SK-N-MC (cell line): ENCODE measurements around the gene LAMC3.

Experiments
- EZH2 ChIP-seq: fragments of 200-600 bp; sonication (generic); IDR thresholded peaks from one replicate; pipeline ENCODE4 v1.6.1; 2017; ENCODE audit warnings: antibody characterized with exemption
- POLR2AphosphoS5 ChIP-seq: IDR thresholded peaks from 2 replicates; pipeline ENCODE4 v1.6.1; 2012; ENCODE audit warnings: mild to moderate bottlenecking, low read depth, low read length, borderline replicate concordance

- TF ChIP-seq POLR2AphosphoS5 (no peak), EZH2 (no peak)
These were observed 113.2 kb downstream of the LAMC3 start for GRCh38 chr9:131122158-131122557.
